Small intestine (tissue), 7 donors: ENCODE measurements around the gene TMPRSS13. TPM values are rescaled to one million over a fixed set of nuclear protein-coding genes. Genes with fewer than 3 reads are reported as not detected.

Experiments used
- DNase-seq, 2 donors: peaks; one replicate each; pipeline versions ENCODE4 v3.0.0 to v3.0.0-alpha.2; 2013
- FAIRE-seq: peaks from 2 replicates; lab custom pipeline; 2012; peaks lifted over from hg19 to GRCh38; lab: Jason Lieb, UNC
- H3K27ac ChIP-seq, 3 donors: one replicate each; pipeline ENCODE4 v1.5.1; 2013; ENCODE audit warnings: low read length in 2 of 3, mild to moderate bottlenecking in 2 of 3, control low read depth in 1 of 3, inconsistent platforms in 1 of 3, low read depth in 1 of 3, moderate library complexity in 1 of 3
- H3K27me3 ChIP-seq, 3 donors: one replicate each; pipeline ENCODE4 v1.6.1; 2013; ENCODE audit warnings: low read length in 3 of 3, inconsistent platforms in 1 of 3; ENCODE audit not compliant: control insufficient read depth in 3 of 3, insufficient read depth in 3 of 3
- H3K36me3 ChIP-seq, 3 donors: one replicate each; pipeline ENCODE4 v1.6.1; 2013; ENCODE audit warnings: low read length in 3 of 3, inconsistent platforms in 1 of 3, low read depth in 1 of 3, mild to moderate bottlenecking in 1 of 3, moderate library complexity in 1 of 3; ENCODE audit not compliant: control insufficient read depth in 3 of 3, insufficient read depth in 2 of 3
- H3K4me1 ChIP-seq, 3 donors: one replicate each; pipeline ENCODE4 v1.6.1; 2013; ENCODE audit warnings: low read length in 2 of 3, inconsistent platforms in 1 of 3, low read depth in 1 of 3, mild to moderate bottlenecking in 1 of 3, moderate library complexity in 1 of 3; ENCODE audit not compliant: control insufficient read depth in 3 of 3, insufficient read depth in 2 of 3
- H3K4me3 ChIP-seq, 3 donors: one replicate each; pipeline ENCODE4 v1.5.1; 2013; ENCODE audit warnings: low read length in 3 of 3, control low read depth in 1 of 3, inconsistent platforms in 1 of 3, low read depth in 1 of 3, mild to moderate bottlenecking in 1 of 3, moderate library complexity in 1 of 3
- H3K9me3 ChIP-seq, 2 donors: one replicate each; pipeline ENCODE4 v1.6.1; 2013; ENCODE audit warnings: low read depth in 1 of 2, low read length in 1 of 2; ENCODE audit not compliant: control insufficient read depth in 2 of 2, insufficient read depth in 1 of 2
- WGBS, 3 donors: extraction: QIAGEN DNeasy Blood & Tissue Kit; methylation state at CpG; one replicate each; pipeline ENCODE4 v1.1.7; 2013; 5-methylcytosine and 5-hydroxymethylcytosine counted together
- polyA plus RNA-seq, 4 donors: library from polyadenylated mRNA; stranded (reverse) in 3 of 4; unstranded in 1 of 4; fragments of 200-250 nt in 3 of 4; fragments of 120-200 nt in 1 of 4; gene quantifications; one replicate each; pipeline versions ENCODE4 v1.2.1 to v1.2.3, GENCODE V29; 2013
- donor health status: healthy with polysubstance abuse.
- donor health status: control.
- donor health status: control.
- donor health status: Bipolar disorder and iron deficiency.
- donor health status: healthy.

TMPRSS13 gene
- polyA plus RNA-seq, 4 donors, result 0.18 to 6.8 TPM; not detected in 2

GRCh38 chr11:117909611-117910382 lies 19.4 kb downstream of the TMPRSS13 start:
- H3K9me3 ChIP-seq, result no peaks in the 10 kb centered on the region
- no peak for FAIRE-seq
- H3K4me3 ChIP-seq, result no peak overlapping the region
- peak overlapping the region in 1 of 3 donors; percentile 87 for H3K27ac ChIP-seq
- H3K4me1 ChIP-seq, result peaks cover 0 to 60% (median 0%) of the 10 kb centered on the region in 3 donors
- 53 to 86% (median 70%) methylated on average over 20 of the region's 20 CpGs for WGBS, 3 donors
- DNase-seq, result peak; percentile 61 to 72
- no peaks in the 10 kb centered on the region for H3K27me3 ChIP-seq
- no peaks in the 10 kb centered on the region for H3K36me3 ChIP-seq

- H3K27me3 ChIP-seq, result no peaks in the 10 kb centered on the region
- H3K4me3 ChIP-seq, result no peak overlapping the region
- WGBS, 3 donors, result 75 to 76% (median 75%) methylated on average over 4 of the region's 4 CpGs
- FAIRE-seq, result no peak
- H3K4me1 ChIP-seq, result peaks cover 0 to 53% (median 0%) of the 10 kb centered on the region in 3 donors
- peak overlapping the region in 1 of 3 donors; percentile 94 for H3K27ac ChIP-seq
- no peaks in the 10 kb centered on the region for H3K36me3 ChIP-seq
- peak; percentile 25 to 82 for DNase-seq
- H3K9me3 ChIP-seq, result no peaks in the 10 kb centered on the region
These were observed 20.1 kb downstream of the TMPRSS13 start for GRCh38 chr11:117908959-117909610.

GRCh38 chr11:117908109-117908895 lies 20.9 kb downstream of the TMPRSS13 start:
- Histone ChIP-seq H3K36me3 (no peaks in the 10 kb centered on the region), H3K9me3 (no peaks in the 10 kb centered on the region), H3K4me1 (peaks cover 0 to 46% (median 0%) of the 10 kb centered on the region in 3 donors), H3K4me3 (peak overlapping the region in 1 of 3 donors; percentile 51), H3K27me3 (no peaks in the 10 kb centered on the region), H3K27ac (peak overlapping the region in 1 of 3 donors; percentile 94)
- WGBS, 3 donors, result 85 to 90% (median 88%) methylated on average over 14 to 17 of the region's 17 CpGs
- FAIRE-seq (no peak), DNase-seq (no peak)

- peak overlapping the region in 2 of 3 donors; percentile 13 to 94 for H3K27ac ChIP-seq
These were observed 21.7 kb downstream of the TMPRSS13 start for GRCh38 chr11:117907276-117908108.

GRCh38 chr11:117906710-117907109 lies 22.5 kb downstream of the TMPRSS13 start:
- Histone ChIP-seq H3K36me3 (no peaks in the 10 kb centered on the region), H3K9me3 (no peaks in the 10 kb centered on the region), H3K4me3 (no peak overlapping the region), H3K27ac (no peak overlapping the region), H3K27me3 (no peaks in the 10 kb centered on the region), H3K4me1 (peaks cover 0 to 43% (median 0%) of the 10 kb centered on the region in 3 donors)
- FAIRE-seq, result no peak
- 71 to 75% (median 72%) methylated on average over 4 of the region's 4 CpGs for WGBS, 3 donors
- DNase-seq, result no peak

More at GRCh38 chr11:117907276-117908108, 21.7 kb downstream of the TMPRSS13 start:
- FAIRE-seq, result no peak
- DNase-seq, result peak; percentile 95
- Histone ChIP-seq H3K4me1 (peaks cover 0 to 45% (median 0%) of the 10 kb centered on the region in 3 donors), H3K27me3 (no peaks in the 10 kb centered on the region), H3K4me3 (peak overlapping the region in 1 of 3 donors; percentile 51), H3K36me3 (no peaks in the 10 kb centered on the region), H3K9me3 (no peaks in the 10 kb centered on the region)
- WGBS, 3 donors, result 17 to 28% (median 27%) methylated on average over 24 of the region's 24 CpGs

GRCh38 chr11:117906126-117906525 lies 23.1 kb downstream of the TMPRSS13 start:
- no peak for DNase-seq
- Histone ChIP-seq H3K27me3 (no peaks in the 10 kb centered on the region), H3K4me1 (peaks cover 0 to 37% (median 0%) of the 10 kb centered on the region in 3 donors), H3K27ac (no peak overlapping the region), H3K4me3 (no peak overlapping the region), H3K9me3 (no peaks in the 10 kb centered on the region), H3K36me3 (no peaks in the 10 kb centered on the region)
- no peak for FAIRE-seq
- WGBS, 3 donors, result 92 to 96% (median 93%) methylated on average over 2 of the region's 2 CpGs

- Histone ChIP-seq H3K9me3 (no peaks in the 10 kb centered on the region), H3K36me3 (no peaks in the 10 kb centered on the region), H3K27me3 (no peaks in the 10 kb centered on the region), H3K4me3 (no peak overlapping the region), H3K4me1 (peaks cover 0 to 33% (median 0%) of the 10 kb centered on the region in 3 donors), H3K27ac (no peak overlapping the region)
- FAIRE-seq (no peak), DNase-seq (no peak)
- 78 to 91% (median 84%) methylated on average over 4 of the region's 4 CpGs for WGBS, 3 donors
These were observed 23.7 kb downstream of the TMPRSS13 start for GRCh38 chr11:117905524-117905923.
